Retinal pigment epithelial cell (primary cell): ENCODE results near the gene TTLL5.

Experiments
- DNase-seq: peaks from one replicate; pipeline ENCODE4 v3.0.0-alpha.2; 2010; ENCODE audit warnings: low read depth
- H3K4me3 ChIP-seq: 2 replicates; pipeline ENCODE4 v1.5.1; 2011; ENCODE audit warnings: mild to moderate bottlenecking, low read length, control low read depth, moderate library complexity
- TF ChIP-seq, protein P1 (sequence below): conservative IDR thresholded peaks from 2 replicates; pipeline ENCODE4 v1.5.1; 2011; ENCODE audit warnings: low read depth, low read length, control low read depth, inconsistent platforms

TTLL5 gene

DNA sequence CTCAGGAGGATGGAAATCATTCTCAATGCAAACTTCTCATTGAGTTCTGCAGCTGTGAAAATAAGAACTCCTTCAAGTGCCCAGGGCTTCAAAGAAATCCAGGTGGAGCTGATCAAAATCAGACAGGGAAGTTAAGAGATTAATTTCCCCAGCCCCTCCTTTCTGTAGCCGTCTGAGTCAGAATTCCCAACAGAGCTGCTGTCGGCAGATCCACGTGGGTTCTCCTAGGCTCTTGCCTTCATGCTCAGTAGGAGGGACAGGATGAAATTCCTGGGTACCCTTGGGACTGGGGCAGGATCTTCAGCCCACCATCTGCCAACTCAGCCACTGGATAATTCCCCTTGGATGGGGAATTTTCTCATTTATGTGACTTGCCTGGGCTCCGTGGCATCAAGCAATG lies 307.4 kb downstream of the TTLL5 start:
- no peak for DNase-seq
- TF ChIP-seq, protein P1, sequence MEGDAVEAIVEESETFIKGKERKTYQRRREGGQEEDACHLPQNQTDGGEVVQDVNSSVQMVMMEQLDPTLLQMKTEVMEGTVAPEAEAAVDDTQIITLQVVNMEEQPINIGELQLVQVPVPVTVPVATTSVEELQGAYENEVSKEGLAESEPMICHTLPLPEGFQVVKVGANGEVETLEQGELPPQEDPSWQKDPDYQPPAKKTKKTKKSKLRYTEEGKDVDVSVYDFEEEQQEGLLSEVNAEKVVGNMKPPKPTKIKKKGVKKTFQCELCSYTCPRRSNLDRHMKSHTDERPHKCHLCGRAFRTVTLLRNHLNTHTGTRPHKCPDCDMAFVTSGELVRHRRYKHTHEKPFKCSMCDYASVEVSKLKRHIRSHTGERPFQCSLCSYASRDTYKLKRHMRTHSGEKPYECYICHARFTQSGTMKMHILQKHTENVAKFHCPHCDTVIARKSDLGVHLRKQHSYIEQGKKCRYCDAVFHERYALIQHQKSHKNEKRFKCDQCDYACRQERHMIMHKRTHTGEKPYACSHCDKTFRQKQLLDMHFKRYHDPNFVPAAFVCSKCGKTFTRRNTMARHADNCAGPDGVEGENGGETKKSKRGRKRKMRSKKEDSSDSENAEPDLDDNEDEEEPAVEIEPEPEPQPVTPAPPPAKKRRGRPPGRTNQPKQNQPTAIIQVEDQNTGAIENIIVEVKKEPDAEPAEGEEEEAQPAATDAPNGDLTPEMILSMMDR: no peak
- no peak overlapping the region for H3K4me3 ChIP-seq

GRCh38 chr14:75969126-75969525 lies 308.1 kb downstream of the TTLL5 start:
- TF ChIP-seq, protein P1: no peak
- no peak for DNase-seq
- H3K4me3 ChIP-seq: no peak overlapping the region

- TF ChIP-seq, protein P1: no peak
- no peak overlapping the region for H3K4me3 ChIP-seq
- DNase-seq: no peak
Measured at GRCh38 chr14:75969891-75970290, 308.8 kb downstream of the TTLL5 start.

GRCh38 chr14:75970989-75971388 lies 309.9 kb downstream of the TTLL5 start:
- DNase-seq: no peak
- H3K4me3 ChIP-seq: no peak overlapping the region
- TF ChIP-seq, protein P1: no peak

GRCh38 chr14:75971509-75971908 lies 310.5 kb downstream of the TTLL5 start:
- TF ChIP-seq, protein P1: no peak
- no peak overlapping the region for H3K4me3 ChIP-seq
- DNase-seq: no peak

- TF ChIP-seq, protein P1: no peak
- no peak overlapping the region for H3K4me3 ChIP-seq
- no peak for DNase-seq
Measured at GRCh38 chr14:75972801-75973421, 311.9 kb downstream of the TTLL5 start.

- DNase-seq: no peak
- TF ChIP-seq, protein P1: no peak
- H3K4me3 ChIP-seq: no peak overlapping the region
Measured at GRCh38 chr14:75976826-75977581, 316.0 kb downstream of the TTLL5 start.
